ENCODE data around the gene FRMPD2.
"Not testable (repeated sequence)": the region's sequence is repeated elsewhere in the genome, so short reads cannot be mapped to it uniquely, and the experiment has no call there.

Gene FRMPD2

DNA sequence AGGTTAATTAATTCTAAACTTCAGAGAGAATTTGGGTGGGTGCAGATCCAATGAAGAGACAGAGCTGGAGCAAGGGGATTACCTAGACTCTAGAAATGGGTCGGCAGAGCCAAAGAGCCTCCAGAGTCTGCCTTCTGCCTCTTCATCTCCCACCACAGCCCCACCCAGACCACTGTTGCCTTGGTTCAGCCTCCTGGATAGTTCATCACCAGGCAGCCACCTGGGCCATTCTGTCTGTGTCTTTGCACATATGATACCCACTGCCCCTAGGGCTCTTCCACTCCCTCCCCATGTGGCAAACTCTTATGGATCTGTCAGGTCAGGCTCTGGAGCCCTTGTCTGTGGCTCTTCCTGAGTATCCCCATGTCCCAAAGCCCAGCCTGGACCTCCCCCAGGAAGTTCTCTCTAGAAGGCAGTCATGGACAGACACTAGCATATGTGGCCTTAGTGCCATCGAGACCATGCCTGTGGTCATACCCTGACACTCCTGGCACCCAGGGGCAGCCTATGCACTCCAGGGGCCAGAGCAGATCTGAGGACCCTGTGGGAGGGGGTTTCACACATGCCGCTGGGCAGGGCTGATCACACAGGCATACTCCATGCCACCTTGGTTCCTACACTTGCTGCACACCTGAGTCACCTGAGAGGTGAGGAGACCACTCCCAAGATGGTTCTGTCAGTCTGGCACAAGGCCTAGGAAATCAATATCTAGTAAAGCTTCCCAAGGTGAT, 41.6 kb downstream of the FRMPD2 start:
- no peak for DNase-seq

DNA sequence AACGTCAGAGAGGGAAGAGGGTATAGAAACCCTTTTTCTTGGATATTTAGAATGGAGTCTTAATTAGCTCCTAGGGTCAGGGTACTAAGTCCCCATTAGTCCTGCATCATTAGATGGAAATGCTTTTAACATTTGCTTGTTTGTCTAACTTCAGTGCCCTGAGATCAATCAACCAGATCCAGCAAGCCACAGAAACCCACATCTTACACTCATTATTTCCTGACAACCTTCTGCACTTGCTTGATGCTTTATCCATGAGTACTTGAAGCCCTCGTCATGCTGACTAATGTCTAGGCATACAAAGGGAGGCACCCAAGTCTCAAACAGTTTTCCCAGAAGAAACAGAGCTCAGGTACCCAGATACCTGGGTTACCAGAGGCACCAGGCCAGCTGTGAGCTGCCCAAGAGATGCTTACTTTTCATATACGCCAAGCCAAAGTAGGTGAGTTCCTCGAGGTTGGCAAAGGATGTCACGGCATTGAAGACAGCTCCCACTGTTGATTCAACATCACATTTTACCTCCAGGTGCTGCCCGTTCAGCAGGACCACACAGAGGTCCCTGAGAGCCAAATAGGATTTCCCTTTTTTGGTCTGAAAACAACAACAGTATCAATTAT, 42.7 kb downstream of the FRMPD2 start:
- DNase-seq, result no peak

DNA sequence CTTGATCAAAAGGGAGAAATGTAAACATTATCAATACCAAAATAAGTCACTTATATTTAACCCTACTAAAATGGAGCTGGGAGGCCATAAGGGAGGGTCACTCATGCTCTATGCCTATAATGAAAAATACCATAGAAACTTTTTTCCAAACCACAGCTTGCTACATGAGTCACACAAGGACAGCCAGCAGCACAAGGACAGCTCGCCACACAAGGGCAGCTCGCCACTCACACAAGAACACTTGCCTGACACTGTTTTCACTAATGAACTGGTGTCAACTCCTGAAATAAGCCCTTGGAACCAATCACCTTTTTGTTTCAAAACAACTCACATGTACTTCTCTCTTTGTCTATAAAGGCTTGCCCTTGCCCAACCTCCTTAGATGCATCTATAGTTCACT, 43.3 kb downstream of the FRMPD2 start:
- no peak for DNase-seq

DNA sequence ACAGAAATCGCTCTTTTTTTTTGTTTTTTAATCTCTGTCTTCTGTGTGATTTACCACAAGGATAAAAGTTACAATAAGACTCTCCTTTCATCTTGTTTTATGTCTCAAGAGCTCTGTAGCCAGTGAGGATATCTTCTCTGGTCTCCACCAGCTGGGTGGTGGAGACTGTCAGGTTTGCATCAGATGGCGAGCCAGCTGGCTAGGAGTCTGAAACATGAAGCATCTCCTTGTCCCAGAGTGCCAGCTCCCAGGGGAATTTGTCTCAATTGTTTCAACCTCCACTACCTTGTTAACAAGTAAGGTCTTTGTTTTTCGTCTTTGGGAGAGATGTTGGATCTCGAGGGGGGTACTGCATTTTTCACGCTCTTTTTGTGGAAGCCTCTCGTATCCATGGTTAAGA, 47.3 kb downstream of the FRMPD2 start:
- DNase-seq, result no peak

DNA sequence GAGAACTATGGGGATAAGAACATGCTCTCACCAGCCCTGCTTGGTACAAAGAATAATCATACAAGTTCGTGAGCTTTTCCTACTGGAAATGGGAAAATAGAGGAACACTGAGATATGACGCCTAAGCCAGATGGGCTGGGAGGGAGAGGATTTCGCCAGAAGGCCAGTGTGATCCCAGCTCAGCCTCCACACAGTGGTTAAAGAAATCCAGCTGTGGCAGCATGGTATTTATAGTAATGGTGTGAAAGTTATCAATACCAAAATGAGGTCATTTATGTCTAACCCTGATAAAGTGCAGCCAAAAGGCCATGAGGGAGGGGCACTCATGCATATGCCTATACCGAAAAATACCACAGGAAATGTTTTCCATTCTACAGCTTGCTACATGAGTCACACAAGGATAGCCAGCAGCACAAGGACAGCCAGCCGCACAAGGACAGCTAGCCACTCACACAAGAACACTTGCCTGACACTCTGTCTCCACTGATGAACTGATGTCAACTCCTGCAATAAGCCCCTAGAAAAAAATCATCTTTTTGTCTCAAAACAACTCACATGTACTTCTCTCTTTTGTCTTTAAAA, 49.4 kb downstream of the FRMPD2 start:
- no peak for DNase-seq

DNA sequence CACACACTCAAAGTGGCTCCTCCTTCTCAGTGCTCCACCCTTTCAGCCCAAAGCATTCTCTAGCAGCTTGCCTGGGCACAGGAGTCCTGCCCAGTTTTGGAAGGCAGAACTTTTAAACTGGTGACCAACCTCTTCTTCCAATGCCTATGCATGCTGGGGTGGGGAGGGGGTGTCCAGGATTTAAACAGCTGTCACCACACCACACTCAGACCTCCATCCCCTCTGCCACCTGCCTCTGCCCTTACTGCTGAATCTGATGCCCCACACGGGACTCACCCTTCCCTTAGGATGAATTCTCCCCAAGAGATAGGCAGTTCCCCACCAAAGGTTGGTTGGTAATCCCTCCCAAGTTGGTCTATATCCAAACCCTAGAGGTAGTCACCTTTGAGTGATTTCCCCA, 50.2 kb downstream of the FRMPD2 start:
- no peak for DNase-seq

DNA sequence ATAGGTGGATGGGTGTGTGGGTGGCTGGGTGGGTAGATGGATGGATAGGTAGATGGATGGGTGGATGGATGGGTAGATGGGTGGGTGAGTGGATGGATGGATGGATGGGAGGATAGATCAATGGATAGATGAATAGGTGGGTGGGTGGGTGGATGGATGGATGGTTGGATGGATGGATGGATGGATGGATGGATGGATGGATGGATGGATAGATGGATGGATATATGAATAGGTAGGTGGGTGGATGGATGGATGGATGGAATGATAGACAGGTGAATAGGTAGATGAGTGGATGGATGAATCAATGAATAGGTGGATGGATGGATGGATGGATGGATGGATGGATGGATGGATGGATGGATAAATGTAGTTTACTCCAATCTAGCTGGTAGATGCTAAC, 52.7 kb downstream of the FRMPD2 start:
- no peak for DNase-seq

DNA sequence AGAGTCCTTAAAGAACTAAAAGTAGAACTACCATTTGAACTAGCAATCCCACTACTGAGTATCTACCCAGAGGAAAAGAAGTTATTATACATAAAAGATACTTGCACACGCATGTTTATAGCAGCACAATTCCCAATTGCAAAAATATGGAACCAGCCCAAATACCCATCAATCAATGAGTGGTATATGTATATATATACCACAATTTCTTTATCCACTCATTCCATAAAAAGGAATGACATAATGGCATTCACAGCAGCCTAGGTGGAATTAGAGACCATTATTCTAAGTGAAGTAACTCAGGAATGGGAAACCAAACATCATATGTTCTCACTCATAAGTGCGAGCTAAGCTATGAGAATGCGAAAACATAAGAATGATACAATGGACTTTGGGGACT, 53.5 kb downstream of the FRMPD2 start:
- not testable (repeated sequence) for DNase-seq

DNA sequence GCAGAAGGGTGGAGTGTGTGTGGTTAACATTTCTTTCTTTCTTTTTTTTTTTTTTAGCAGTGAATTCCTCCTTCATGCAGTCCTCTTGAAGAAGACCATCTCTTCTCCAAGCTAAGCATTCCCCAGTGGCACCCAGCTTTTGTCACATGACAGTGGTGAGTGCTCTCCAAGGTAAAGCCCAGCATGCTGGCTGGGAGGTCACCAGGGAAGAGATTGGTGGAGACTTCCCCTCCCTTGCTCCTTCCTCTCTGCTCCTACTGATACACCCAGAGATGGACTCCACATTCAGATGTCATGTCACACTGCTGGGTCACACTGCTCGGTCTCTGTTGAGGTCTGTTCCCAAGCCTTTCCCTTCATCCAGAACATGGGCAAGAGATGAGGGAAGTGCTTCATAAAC, 55.3 kb downstream of the FRMPD2 start:
- no peak for DNase-seq

DNA sequence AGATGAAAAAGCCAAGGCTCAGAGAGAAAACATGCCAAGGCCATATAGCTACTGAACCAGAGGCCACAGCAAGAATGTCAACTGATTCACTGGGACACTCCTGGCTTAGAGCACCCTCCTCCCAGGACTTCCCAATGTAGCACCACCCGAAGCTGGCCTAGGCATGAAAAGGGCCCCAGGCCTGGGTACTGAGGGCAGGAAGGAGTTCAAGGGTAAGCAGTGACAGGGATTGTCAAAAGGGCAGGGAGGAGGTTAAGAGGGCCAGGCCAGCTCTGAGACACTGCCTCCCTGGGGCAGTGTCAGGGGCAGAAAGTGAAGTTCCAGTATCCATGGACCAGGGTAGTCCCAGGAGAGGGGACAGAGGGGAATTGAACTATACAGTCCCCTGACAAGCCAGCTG, 57.8 kb downstream of the FRMPD2 start:
- DNase-seq, result no peak

DNA sequence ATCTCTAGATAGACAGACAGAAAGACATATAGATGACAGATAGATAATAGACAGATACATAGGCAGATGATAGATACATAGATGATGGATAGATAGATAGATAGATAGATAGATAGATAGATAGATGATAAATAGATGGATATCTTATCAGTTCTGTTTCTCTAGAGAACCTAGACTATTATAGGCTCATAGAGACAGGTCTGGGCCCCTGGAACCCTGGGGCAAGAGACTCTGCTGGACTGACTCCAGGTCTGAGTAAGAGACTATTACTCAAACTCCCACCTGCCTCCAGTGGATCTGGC, 58.3 kb downstream of the FRMPD2 start:
- no peak for DNase-seq

DNA sequence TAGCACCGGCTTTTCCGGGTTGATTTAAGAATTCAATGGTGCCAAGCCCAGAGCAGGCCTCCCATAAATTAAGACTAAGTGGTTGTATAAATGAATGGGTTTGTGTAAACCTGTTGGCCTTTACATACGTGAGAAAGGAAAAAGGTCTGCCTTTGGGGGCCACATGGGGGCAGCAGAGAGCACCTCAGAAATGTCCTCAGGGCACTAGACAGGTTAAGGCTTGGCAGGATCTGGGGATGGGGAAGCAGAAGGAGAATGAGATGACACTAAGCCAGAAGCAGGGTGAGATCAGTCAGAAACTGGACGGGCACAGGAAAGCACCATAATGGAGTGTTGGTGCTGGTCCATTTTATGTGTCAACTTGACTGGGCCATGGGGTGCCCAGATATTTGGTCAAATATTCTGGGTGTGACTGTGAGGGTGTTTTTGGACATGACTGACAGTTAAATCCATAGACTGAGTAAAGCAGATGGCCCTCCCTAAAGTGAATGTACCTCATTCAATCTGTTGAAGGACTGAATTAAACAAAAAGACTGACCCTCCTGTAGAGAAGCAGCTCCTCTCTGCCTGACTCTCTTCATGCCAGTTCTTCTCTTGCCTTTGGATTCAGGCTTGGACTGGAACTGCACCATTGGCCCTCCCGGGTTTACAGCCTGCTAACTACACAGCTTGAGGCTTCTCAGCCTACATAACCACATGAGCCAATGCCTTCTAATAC, 58.9 kb downstream of the FRMPD2 start:
- peak in 1 of 2 experiments; percentile 16 for DNase-seq

DNA sequence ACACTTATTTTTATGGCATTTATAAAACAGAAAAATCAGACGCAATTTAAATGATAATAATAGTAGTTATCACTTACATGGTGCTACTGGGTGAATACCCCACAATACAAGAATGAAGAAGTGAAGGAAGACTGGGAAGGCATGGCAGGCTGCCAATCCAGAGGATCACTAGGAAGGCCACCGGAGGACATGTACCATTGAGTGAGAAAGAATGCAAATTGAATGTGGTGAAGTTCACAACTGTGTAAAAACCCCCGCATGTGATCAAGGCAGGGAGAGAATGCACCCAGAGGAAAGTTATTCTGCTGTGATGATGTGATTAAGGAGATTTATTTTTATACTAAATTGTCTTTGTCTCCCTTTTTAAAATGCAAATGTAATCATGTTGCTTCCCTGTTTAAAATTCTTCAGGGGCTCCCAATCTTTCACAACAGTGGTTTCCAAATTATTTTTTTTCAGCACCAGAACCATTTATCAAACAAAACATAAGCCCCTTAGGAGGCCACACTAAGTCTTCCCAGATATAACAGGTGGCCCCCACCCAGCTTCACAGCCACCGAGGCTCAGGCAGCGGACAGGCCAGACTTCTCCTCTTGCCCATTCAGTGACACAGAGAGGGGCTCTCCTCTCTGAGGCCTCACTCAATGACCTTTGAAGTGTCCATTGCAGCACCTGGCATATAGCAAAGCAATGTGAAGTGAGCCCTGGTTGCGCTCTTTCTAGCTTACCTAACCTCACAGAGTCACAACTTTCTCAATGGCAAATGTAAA, 59.6 kb downstream of the FRMPD2 start:
- no peak for DNase-seq

DNA sequence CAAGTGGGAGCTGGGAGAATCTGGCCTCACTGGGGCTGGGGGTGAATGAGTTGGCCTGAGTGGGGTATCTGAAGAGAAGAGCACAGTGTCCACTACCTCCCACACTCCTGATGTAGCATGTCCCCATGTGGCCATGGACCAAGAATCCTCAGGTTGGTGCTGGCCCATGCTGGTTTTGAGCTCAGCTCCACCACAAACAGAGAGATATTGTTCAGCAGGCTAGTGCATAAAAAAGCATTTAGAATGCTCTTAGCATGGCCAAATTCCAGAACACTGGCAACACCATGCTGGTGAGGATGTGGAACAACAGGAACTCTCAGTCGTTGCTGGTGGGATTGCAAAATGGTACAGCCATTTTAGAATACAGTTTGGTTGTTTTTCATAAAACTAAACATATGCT, 61.4 kb downstream of the FRMPD2 start:
- DNase-seq, result no peak

DNA sequence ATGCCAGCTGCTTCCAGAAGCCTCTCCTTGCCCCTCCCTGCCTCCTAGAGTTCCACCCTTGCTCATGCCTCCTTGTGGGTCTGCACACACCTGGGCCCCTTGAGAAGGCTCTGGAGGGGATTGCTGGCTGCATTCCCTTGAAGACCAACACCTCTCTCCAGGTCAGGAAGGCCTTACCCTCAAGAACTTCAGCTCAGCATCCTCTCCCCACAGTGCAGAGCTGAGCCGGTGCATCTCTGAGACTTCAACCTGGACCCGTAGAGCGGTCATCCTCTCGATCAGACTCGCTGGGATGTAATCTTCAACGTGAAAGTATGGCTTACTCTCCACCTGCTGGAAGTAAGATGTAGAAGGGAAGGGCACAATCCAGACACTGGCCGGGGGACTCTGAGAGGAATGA, 62.7 kb downstream of the FRMPD2 start:
- no peak for DNase-seq

DNA sequence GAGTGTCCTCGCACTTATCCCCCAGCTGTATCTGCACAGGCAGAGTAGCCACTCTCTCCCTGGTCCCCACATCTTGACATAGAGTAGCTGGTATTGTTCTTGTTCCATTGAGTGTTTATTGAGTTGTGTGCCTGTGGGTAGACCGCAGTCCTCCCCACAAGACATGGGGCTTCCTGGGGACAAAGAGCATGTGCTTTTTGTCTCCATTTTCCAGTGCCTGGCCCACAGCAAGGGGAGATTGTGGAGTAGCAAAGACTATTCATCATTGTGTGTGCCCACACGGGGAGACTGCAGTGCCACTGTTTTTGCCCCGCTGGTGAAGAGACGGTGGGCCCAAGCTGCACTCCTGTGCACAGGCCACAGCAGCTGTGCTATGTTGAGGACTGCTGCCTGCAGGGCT, 63.5 kb downstream of the FRMPD2 start:
- DNase-seq, result no peak

DNA sequence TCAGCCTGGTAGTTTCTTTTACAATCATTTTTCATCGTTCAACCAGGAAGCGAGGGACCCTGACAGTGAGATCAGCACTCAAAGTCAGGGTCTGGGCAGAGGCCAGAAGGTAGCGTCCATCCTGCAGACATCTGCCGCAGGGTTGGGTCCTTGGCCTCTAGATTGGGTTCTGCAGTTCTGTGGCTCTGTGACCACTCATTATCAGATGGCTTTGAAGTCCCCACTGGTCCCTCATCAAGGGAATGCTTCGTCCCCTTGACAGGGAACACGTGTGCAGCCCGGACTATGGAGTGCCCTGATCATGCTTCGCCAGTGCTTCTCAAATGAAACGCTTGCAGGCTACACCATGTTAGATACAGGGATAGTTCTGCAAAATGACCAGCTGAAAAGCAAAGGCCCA, 64.1 kb downstream of the FRMPD2 start:
- DNase-seq, result no peak

DNA sequence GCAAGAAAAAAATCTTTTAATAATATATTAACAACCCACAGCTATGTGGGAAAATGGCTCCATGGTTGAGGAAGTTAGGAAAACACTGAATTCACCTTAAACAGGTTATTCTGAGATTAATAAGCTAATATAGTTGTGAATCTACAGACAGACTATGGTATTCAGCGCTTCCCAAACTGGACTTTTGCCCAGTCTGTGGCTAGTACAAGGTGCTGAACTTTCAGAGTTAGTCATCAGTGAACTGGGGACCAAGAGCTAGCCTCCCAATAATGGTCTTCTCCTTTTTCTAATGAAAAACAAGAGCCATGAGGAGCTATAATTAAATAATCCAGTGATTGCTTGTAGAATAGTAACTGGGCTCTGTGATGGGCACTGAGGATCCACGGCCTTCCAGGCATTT, 65.3 kb downstream of the FRMPD2 start:
- DNase-seq, result no peak

DNA sequence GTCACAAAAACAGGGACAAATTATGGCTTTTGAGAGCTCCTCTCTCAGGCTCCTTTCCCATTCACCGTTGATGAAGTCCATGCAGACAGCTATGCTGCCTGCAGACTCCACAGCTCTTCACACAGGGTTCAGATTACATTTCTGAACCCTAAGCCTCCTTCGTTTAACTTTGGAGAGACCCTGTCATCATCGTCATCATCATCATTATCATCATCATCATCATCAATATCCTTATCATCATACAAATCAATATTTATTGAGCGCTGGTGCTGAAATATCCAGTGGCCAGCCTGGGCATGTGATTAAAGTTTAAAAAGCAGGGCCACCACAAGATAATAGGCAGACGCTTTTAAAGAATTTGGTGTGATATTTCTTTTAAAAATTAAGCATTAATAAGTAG, 66.6 kb downstream of the FRMPD2 start:
- DNase-seq, result no peak

DNA sequence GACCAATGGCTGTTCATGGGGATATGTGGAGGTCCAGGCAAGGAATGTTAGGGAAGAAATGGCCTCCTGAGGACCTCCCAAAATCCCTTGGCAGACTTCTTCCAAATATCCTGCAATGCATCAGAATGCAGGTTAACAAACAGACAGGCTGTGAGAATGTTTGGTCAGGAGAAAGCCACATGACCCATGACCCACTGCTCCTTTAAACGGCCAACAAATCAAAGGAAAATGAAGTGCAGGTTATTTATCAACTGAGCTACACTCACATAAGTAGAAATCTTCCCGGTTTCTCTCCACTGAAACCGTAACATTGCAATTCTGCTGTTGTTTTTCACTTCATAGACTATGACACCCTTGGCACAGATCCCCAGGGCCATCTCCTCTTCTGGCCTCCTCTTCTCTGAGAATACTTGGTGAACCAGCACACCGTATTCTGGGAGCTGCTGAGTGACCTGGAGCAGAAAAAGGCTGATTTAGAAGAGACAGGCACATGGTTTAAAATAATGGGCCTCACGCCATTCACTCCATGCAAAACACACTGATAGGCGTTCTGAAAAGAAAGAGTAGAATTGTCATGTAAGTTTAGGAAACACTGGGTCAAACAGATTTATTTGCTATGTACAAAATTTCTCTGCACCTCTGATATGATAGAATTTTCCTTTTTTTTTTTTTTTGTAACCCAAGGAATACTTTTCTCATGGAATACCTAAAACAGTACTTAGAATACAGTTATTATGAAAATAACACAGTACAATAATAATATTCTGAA, 67.8 kb downstream of the FRMPD2 start:
- no peak for DNase-seq

DNA sequence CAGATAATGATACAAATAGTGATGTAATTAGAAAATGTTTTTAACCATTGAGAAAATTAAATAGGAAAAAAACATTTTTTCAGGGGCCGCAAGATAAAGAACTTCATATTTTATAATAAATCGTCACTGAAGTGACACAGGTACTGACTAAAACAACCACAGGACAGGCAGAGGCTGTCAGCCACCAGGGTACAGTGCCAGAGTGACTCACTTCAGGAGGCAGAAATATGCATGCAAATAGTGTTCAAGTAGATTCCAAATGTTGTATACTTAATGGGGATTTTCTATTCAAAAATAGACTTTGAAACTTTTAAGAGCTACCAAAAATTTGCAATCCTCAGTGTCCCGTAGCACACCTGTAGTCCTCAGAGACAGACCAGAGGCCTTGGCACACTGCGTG, 68.6 kb downstream of the FRMPD2 start:
- no peak for DNase-seq

DNA sequence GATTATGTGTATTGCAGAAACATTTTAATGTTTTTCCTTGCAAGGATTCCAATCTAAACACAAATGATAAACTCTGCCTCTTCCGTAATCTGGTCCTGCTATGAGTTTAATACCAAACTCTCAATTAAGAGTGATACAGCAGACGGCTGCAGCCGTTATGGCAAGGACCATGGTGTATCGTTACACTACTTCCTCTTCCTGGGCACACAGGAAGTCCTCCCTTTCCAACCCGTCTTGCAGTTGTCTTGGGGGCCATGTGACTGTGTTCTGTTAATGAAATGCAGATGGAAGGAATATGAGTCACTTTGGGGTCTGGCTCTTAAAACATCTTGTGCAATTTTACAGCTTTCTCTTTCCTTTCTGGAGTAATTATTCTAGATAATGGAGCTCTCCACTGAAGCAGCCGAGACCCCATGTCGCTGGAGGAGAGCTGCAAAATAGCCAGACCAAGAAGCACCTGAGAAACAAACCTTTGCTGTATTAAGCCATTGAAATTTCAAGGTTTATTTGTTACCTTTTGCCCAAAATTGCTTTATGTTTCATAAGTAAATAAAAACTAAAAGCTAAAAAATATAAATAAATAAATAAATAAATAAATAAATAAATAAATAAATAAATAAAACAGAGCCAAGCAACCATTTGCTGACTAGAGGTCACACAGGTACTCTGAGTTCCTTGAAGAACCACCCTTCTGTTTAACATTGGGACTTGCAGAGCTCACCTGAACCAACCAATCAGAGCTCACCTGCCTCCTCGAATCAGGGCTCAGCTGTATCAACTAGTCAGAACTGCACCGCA, 74.7 kb downstream of the FRMPD2 start:
- DNase-seq, result no peak

All from NCI-H187 (cell line).